GM12801 (cell line): ENCODE measurements around the gene ARHGAP9.

Experiments used
- TF ChIP-seq, protein P1 (sequence below): IDR thresholded peaks from one replicate; pipeline ENCODE4 v1.5.1; 2011; ENCODE audit warnings: control low read depth; ENCODE audit not compliant: insufficient read length; ENCODE audit errors: extremely low read depth

Gene ARHGAP9

DNA sequence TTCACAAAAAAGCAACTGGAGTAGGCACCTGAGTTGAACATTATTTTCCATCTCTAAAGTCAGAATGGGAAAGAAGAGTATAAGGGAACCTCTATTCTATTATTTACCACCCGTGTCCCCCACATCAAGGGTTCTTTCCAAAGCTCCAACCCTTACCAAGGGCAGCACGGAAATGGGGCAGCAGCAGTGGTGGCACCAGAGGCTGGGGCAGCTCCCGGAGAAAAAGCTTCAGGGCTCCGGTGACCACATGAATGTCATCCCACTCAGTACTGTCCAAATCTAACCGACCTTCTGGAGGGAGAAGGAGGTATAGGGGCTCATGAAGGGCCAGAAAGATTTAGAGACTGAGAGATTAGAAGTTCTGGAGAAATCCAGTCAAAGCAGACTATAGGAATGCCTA lies 5.8 kb downstream of the ARHGAP9 start:
- TF ChIP-seq, protein P1, sequence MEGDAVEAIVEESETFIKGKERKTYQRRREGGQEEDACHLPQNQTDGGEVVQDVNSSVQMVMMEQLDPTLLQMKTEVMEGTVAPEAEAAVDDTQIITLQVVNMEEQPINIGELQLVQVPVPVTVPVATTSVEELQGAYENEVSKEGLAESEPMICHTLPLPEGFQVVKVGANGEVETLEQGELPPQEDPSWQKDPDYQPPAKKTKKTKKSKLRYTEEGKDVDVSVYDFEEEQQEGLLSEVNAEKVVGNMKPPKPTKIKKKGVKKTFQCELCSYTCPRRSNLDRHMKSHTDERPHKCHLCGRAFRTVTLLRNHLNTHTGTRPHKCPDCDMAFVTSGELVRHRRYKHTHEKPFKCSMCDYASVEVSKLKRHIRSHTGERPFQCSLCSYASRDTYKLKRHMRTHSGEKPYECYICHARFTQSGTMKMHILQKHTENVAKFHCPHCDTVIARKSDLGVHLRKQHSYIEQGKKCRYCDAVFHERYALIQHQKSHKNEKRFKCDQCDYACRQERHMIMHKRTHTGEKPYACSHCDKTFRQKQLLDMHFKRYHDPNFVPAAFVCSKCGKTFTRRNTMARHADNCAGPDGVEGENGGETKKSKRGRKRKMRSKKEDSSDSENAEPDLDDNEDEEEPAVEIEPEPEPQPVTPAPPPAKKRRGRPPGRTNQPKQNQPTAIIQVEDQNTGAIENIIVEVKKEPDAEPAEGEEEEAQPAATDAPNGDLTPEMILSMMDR: no peak

DNA sequence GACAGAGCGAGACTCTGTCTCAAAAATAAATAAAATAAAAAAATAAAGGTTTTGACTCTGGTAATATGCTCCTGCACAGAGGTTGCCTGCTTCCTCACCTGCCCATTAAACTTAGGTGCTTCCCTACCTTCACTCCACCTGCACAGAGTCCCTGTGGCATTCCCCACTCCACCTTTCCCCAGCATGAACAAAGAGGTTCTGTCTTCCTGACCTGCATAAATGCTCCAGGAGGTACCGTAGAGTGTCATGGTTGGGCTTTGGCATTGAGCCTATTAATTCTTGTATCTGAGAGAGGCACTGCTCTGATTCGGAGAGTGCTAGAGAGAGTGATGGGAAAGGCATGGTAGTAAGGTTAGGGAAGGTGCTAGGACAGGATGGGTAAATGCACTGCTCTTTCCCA lies 6.3 kb downstream of the ARHGAP9 start:
- TF ChIP-seq, protein P1: no peak

GRCh38 chr12:57472391-57472790 lies 7.3 kb downstream of the ARHGAP9 start:
- TF ChIP-seq, protein P1: no peak

DNA sequence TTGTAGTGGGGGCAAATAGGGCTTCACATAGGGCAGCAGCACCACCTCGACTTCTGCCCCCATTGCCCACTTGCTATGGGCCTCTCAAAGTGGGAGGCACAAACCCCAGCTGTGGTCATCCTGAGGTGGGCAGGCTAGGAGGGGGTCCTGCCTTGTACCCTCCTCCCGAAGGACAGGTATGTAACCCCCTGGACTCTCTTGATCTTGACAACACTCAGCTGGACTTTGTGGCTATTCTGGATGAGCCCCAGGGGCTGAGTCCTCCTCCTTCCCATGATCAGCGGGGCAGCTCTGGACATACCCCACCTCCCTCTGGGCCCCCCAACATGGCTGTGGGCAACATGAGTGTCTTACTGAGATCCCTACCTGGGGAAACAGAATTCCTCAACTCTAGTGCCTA lies 8.0 kb downstream of the ARHGAP9 start:
- TF ChIP-seq, protein P1: no peak

- TF ChIP-seq, protein P1: no peak
These were observed 8.6 kb downstream of the ARHGAP9 start for GRCh38 chr12:57470970-57471656.

DNA sequence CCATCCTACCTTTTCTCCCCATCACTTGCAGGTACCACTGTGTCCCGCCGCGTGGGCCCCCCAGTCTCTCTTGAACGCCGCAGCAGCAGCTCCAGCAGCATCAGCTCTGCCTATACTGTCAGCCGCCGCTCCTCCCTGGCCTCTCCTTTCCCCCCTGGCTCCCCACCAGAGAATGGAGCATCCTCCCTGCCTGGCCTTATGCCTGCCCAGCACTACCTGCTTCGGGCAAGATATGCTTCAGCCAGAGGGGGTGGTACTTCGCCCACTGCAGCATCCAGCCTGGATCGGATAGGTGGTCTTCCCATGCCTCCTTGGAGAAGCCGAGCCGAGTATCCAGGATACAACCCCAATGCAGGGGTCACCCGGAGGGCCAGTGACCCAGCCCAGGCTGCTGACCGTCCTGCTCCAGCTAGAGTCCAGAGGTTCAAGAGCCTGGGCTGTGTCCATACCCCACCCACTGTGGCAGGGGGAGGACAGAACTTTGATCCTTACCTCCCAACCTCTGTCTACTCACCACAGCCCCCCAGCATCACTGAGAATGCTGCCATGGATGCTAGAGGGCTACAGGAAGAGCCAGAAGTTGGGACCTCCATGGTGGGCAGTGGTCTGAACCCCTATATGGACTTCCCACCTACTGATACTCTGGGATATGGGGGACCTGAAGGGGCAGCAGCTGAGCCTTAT lies 9.2 kb downstream of the ARHGAP9 start:
- TF ChIP-seq, protein P1: no peak

DNA sequence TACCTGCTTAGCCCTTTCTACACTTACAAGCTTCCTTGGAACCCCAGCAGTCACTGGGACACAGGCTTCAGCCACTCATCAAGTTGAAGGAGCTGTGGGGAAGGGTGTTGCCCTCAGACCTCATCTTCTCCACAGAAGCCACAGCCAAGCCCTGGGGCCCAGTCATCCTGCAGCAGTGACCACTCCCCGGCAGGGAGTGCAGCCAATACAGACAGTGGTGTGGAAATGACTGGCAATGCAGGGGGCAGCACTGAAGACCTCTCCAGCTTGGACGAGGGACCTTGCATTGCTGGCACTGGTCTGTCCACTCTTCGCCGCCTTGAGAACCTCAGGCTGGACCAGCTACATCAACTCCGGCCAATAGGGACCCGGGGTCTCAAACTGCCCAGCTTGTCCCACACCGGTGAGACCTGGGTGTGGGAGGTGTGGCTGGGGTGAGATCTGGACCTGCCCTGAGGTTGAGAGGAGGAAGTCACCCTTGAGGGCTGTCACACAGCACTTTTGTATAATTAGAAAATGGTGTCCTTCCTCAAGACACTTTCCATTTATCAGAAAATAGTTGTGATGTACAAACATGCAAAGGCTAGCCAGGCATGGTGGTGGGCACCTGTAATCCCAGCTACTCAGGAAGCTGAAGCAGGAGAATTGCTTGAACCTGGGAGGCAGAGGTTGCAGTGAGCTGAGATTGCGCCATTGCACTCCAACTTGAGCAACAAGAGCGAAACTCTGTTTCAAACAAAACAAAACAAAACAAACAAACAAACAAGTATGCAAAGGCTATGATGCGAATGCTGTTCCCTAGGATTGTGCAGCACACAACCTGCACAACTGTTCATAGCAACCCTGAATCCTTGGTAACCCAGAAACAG lies 10.1 kb downstream of the ARHGAP9 start:
- TF ChIP-seq, protein P1: no peak
